ENCODE data around the gene STXBP5. TPM values are rescaled to one million over a fixed set of nuclear protein-coding genes. Genes with fewer than 3 reads are reported as not detected.

STXBP5 gene
- total RNA-seq, 1 donor from 2014 or later: 10.7 TPM

GRCh38 chr6:147434076-147434475, 229.9 kb downstream of the STXBP5 start:
- H3K4me1 Mint-ChIP-seq: peaks cover 2% of the 10 kb centered on the region
- no peak for TF ChIP-seq CTCF (conservative IDR thresholded peaks at IDR 0.05)
- no peak for DNase-seq (ENCODE audit: low read depth, low spot score)
- peaks cover 3% of the 10 kb centered on the region for H3K9me3 Mint-ChIP-seq
- H3K27me3 Mint-ChIP-seq (ENCODE audit: low read depth): no peaks in the 10 kb centered on the region
- no peak overlapping the region for H3K4me3 Mint-ChIP-seq
- no peak overlapping the region for H3K27ac Mint-ChIP-seq (ENCODE audit: unreplicated experiment)
- no peaks in the 10 kb centered on the region for H3K36me3 Mint-ChIP-seq (ENCODE audit: low read depth)

DNA sequence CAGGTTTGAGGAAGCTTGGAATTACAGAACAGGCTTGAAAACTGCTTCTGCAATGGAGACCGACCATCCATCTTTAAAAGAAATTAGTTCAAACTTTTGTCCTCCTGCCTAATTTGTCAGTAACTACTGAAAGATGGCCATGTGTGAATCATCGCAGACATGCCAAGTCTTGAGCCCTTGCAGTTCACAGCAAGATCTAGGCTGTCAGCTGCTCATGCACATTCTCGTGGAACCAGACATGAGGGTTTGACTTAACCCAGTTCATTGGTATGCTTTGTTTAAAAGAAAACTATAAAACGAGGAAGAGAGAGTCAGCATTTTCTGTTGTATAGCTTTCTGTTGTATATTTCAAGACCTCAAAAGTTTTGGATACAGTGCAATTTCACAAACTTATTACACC, 230.3 kb downstream of the STXBP5 start:
- DNase-seq (ENCODE audit: low read depth, low spot score): no peak
- no peak for TF ChIP-seq CTCF (conservative IDR thresholded peaks at IDR 0.05)
- no peaks in the 10 kb centered on the region for H3K36me3 Mint-ChIP-seq (ENCODE audit: low read depth)
- H3K4me3 Mint-ChIP-seq: no peak overlapping the region
- no peak overlapping the region for H3K27ac Mint-ChIP-seq (ENCODE audit: unreplicated experiment)
- H3K4me1 Mint-ChIP-seq: peaks cover 7% of the 10 kb centered on the region
- peaks cover 3% of the 10 kb centered on the region for H3K9me3 Mint-ChIP-seq
- H3K27me3 Mint-ChIP-seq (ENCODE audit: low read depth): no peaks in the 10 kb centered on the region

DNA sequence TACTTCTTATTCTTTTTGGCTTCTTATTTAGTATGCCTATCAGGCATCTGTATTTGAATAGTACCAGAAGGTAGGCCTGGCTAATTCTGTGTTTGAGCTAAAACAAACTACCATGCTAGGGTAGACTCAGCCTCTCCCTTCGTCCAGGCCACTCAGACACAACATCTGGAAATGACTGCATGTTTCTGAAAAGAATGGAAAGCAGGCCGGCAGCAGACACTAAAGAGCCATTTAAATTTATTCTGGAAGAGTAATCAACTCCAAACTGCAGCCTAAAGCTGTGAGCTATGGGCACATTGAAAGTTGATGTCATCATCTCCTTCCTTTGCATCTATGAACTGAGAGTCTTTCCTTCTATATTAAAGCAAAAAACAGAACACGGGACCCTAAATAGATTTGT, 233.4 kb downstream of the STXBP5 start:
- H3K4me1 Mint-ChIP-seq: peaks cover 10% of the 10 kb centered on the region
- H3K27me3 Mint-ChIP-seq (ENCODE audit: low read depth): no peaks in the 10 kb centered on the region
- H3K4me3 Mint-ChIP-seq: no peak overlapping the region
- TF ChIP-seq CTCF (conservative IDR thresholded peaks at IDR 0.05): no peak
- H3K36me3 Mint-ChIP-seq (ENCODE audit: low read depth): no peaks in the 10 kb centered on the region
- H3K27ac Mint-ChIP-seq (ENCODE audit: unreplicated experiment): no peak overlapping the region
- H3K9me3 Mint-ChIP-seq: peaks cover 5% of the 10 kb centered on the region
- no peak for DNase-seq (ENCODE audit: low read depth, low spot score)

GRCh38 chr6:147438758-147439528, 234.7 kb downstream of the STXBP5 start:
- Mint-ChIP-seq H3K4me1 (peaks cover 10% of the 10 kb centered on the region), H3K4me3 (no peak overlapping the region), H3K27me3 (ENCODE audit: low read depth) (no peaks in the 10 kb centered on the region), H3K27ac (ENCODE audit: unreplicated experiment) (no peak overlapping the region), H3K9me3 (peaks cover 5% of the 10 kb centered on the region), H3K36me3 (ENCODE audit: low read depth) (no peaks in the 10 kb centered on the region)
- no peak for DNase-seq (ENCODE audit: low read depth, low spot score)
- no peak for TF ChIP-seq CTCF (conservative IDR thresholded peaks at IDR 0.05)
